Lower leg skin (tissue), 4 donors: Measurements from ENCODE around the gene CEP104. TPM values are rescaled to one million over a fixed set of nuclear protein-coding genes. Genes with fewer than 3 reads are reported as not detected.

Source experiments
- DNase-seq, 2 donors: peaks; one replicate each; pipeline ENCODE4 v3.0.0-alpha.2; 2019; ENCODE audit warnings: low spot score in 2 of 2
- H3K4me3 ChIP-seq: fragments of 200-600 bp; sonication (generic); 2 replicates; pipeline ENCODE4 v1.5.1; 2017; ENCODE audit warnings: mild to moderate bottlenecking, low read depth; ENCODE audit not compliant: poor library complexity, severe bottlenecking
- POLR2A ChIP-seq, 2 donors: fragments of 450-650 bp; IDR thresholded peaks; one replicate each; pipeline ENCODE4 v1.6.1; 2016 to 2017; ENCODE audit warnings: antibody characterized with exemption in 2 of 2, mild to moderate bottlenecking in 1 of 2, moderate library complexity in 1 of 2
- WGBS, 2 donors: methylation state at CpG; one replicate each; pipeline ENCODE4 v1.1.5; 2018; 5-methylcytosine and 5-hydroxymethylcytosine counted together
- intact Hi-C: fragments of 100-400 bp; cut with DNase I; formaldehyde crosslinking; loops from one replicate; pipeline ENCODE4 v1.15.0; 2023; ENCODE audit warnings: low total_unique reads
- total RNA-seq, 4 donors: library from RNA; depleted of rRNA; stranded (reverse); fragments of >200 nt; gene quantifications; one replicate each; pipeline ENCODE4 v1.1.0, GENCODE V29; 2016
- TF ChIP-seq, protein P1 (sequence below), 3 donors: fragments of 450-650 bp; IDR thresholded peaks; one replicate each; pipeline ENCODE4 v1.5.1; 2016; ENCODE audit warnings: antibody characterized with exemption in 3 of 3, mild to moderate bottlenecking in 3 of 3, moderate library complexity in 2 of 3

CEP104 gene
- total RNA-seq, 4 donors from 2014 or later: 24.6 to 38.9 (median 33.1) TPM

DNA sequence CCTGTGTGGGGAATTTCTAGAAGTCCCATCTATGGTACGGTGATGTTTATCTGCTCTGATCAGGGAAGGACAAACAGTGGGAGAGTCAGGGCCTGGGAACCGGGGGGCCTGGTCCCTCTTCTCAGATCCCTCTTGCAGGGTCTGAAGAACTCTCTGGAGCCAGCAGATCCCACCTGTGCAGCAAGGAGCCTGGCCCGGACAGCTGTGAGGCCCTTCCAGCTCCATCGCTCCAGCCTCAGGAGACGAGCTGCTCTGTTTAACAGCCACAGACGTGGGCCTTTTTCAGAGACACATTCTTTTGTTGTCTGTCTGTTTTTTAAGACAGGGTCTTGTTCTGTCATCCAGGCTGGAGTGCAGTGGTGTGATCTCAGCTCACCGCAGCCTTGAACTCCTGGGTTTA is 28.6 kb upstream of the CEP104 start:
- no peak overlapping the region for H3K4me3 ChIP-seq
- TF ChIP-seq, protein P1, sequence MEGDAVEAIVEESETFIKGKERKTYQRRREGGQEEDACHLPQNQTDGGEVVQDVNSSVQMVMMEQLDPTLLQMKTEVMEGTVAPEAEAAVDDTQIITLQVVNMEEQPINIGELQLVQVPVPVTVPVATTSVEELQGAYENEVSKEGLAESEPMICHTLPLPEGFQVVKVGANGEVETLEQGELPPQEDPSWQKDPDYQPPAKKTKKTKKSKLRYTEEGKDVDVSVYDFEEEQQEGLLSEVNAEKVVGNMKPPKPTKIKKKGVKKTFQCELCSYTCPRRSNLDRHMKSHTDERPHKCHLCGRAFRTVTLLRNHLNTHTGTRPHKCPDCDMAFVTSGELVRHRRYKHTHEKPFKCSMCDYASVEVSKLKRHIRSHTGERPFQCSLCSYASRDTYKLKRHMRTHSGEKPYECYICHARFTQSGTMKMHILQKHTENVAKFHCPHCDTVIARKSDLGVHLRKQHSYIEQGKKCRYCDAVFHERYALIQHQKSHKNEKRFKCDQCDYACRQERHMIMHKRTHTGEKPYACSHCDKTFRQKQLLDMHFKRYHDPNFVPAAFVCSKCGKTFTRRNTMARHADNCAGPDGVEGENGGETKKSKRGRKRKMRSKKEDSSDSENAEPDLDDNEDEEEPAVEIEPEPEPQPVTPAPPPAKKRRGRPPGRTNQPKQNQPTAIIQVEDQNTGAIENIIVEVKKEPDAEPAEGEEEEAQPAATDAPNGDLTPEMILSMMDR (IDR thresholded peaks at IDR 0.05): no peak
- TF ChIP-seq POLR2A (IDR thresholded peaks at IDR 0.05): no peak
- intact Hi-C loops: no loop called here
- 87 to 93% methylated on average over 7 of the region's 7 CpGs for WGBS, 2 donors
- no peak for DNase-seq

DNA sequence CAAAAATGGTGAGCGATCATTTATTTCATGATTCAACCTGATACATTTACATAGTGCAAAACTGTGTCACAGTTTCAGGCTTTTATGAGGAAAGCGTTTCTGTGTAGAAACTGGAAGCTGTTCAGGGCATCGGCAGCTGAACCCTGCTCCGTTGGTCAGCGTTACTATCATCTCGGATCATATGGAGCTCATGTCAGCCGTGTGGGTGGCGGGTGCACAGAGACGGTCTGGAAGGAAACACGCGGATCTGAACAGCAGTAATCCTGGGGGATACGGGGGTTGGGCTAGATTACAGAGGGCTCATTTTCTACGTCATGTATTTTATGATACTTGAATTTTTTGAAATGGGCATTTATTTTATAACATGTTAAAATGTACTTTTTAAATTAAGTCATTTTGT is 28.0 kb upstream of the CEP104 start:
- no peak overlapping the region for H3K4me3 ChIP-seq
- TF ChIP-seq, protein P1 (IDR thresholded peaks at IDR 0.05): no peak
- TF ChIP-seq POLR2A (IDR thresholded peaks at IDR 0.05): no peak
- DNase-seq: no peak
- WGBS, 2 donors: 90 to 93% methylated on average over 13 of the region's 13 CpGs
- intact Hi-C loops: no loop called here

DNA sequence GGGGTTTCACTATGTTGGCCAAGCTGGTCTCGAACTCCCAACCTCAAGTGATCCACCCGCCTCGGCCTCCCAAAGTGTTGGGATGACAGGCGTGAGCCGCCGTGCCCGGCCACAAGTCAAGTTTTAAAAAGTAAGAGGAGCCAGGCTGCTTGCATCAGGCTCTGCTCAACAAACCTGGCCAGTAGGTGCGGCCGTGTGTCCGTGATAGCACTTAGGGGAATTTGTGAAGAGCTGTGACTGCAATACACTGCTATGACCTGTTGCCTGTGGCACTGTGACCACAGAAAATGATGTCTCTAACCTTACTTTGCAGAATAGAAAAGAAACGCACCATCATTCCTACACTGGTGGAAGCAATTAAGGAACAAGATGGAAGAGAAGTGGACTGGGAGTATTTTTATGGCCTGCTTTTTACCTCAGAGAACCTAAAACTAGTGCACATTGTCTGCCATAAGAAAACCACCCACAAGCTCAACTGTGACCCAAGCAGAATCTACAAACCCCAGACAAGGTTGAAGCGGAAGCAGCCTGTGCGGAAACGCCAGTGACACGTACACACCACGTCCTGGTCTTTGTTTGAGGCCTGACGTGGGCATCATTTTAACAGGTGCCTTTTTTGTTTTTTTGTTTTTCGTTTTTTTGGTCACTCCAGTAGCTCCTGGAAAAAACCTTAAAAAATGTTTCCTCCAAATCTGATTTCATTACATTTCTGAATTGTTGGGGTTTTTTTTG is 26.3 kb upstream of the CEP104 start:
- WGBS, 2 donors: 92 to 96% methylated on average over 18 of the region's 18 CpGs

DNA sequence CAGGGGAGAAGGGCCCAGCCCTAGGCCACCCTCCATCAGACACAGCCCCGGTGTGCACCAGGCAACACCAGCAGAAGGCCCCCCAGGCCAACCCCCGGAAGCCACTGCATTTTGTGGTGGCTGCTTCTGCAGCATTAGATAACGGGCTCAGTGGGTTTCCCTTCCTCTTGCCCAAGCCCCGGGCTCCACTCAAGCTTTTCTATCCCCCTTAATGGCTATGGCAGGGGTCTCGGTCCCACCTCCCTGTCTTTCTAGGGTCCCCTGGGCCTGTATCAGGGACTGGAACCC is 24.1 kb upstream of the CEP104 start:
- no peak for DNase-seq
- 83% methylated on average over 5 of the region's 5 CpGs for WGBS, 2 donors
- intact Hi-C loops: no loop called here
- TF ChIP-seq, protein P1 (IDR thresholded peaks at IDR 0.05): no peak
- no peak for TF ChIP-seq POLR2A (IDR thresholded peaks at IDR 0.05)
- no peak overlapping the region for H3K4me3 ChIP-seq

More for the DNA sequence above, 26.3 kb upstream of the CEP104 start:
- intact Hi-C loops: no loop called here
- no peak overlapping the region for H3K4me3 ChIP-seq
- no peak for TF ChIP-seq POLR2A (IDR thresholded peaks at IDR 0.05)
- TF ChIP-seq, protein P1 (IDR thresholded peaks at IDR 0.05): no peak
- no peak for DNase-seq

DNA sequence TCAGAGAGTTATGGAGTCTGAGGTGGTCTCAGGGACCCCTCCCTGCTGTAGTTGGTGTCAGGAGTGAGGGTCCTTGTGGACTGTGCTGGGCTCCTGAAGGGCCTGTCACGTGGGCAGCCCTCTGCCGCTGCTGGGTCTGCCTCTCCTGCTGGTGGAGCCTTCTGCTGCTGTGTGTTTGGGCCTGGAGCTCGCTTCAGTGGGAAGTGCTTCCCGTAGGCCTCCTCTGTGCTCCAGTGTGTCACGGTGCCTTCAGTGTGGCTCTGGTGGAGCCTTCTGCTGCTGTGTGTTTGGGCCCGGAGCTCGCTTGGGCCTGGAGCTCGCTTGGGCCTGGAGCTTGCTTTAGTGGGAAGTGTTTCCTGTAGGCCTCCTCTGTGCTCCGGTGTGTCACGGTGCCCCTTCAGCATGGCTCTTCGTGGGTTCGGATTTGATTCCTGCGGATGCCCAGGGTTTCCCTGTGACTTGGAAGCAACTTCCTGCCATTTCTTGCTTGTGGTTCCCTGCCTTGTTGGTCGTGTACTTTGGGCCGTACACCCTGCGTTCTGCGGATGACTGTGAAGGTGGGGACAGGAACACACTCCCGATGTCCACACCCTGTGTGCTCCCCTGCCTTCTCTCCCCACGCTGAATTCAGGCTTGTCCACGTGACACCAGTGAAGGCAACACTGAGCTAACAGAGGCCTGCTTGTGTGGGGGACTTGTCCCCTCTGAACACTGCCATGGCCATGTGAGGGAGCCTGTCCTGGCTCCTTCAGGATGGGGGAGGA is 23.6 kb upstream of the CEP104 start:
- no peak overlapping the region for H3K4me3 ChIP-seq
- TF ChIP-seq, protein P1 (IDR thresholded peaks at IDR 0.05): no peak
- no peak for TF ChIP-seq POLR2A (IDR thresholded peaks at IDR 0.05)
- 91 to 93% methylated on average over 20 of the region's 20 CpGs for WGBS, 2 donors
- intact Hi-C loops: no loop called here
- DNase-seq: no peak
